Omental fat pad (tissue), 4 donors: Measurements from ENCODE around the gene BEGAIN. TPM values are rescaled to one million over a fixed set of nuclear protein-coding genes. Genes with fewer than 3 reads are reported as not detected.

Experiments
- ATAC-seq: fragments of 150-250 bp; one replicate; pipeline ENCODE4 v1.9.1; 2016; ENCODE audit warnings: mild to moderate bottlenecking, moderate library complexity; ENCODE audit not compliant: low FRiP score
- DNase-seq: peaks from one replicate; pipeline ENCODE4 v3.0.0-alpha.2; 2019; ENCODE audit warnings: low spot score
- CTCF ChIP-seq, 3 donors: fragments of 450-650 bp; IDR thresholded peaks; one replicate each; pipeline ENCODE4 v1.5.1; 2016 to 2017; ENCODE audit warnings: antibody characterized with exemption in 3 of 3, mild to moderate bottlenecking in 3 of 3, moderate library complexity in 2 of 3
- small RNA-seq: library from RNA; depleted of rRNA; stranded (forward); fragments of <200 nt; gene quantifications from one replicate; pipeline ENCODE3, GENCODE V24; 2016
- total RNA-seq, 4 donors: library from RNA; depleted of rRNA; stranded (reverse); fragments of >200 nt; gene quantifications; one replicate each; pipeline ENCODE4 v1.1.0, GENCODE V29; 2016

BEGAIN gene
- total RNA-seq, 4 donors from 2014 or later, result 1.0 to 8.6 (median 1.6) TPM

- DNase-seq, result no peak
Measured at GRCh38 chr14:100490252-100490651, 97.0 kb downstream of the BEGAIN start.

GRCh38 chr14:100488057-100488456, 99.2 kb downstream of the BEGAIN start:
- DNase-seq (no peak), ATAC-seq (no peak)
- no peak for TF ChIP-seq CTCF (IDR thresholded peaks at IDR 0.05)

More at GRCh38 chr14:100490252-100490651, 97.0 kb downstream of the BEGAIN start:
- ATAC-seq, result no peak
- no peak for TF ChIP-seq CTCF (IDR thresholded peaks at IDR 0.05)

- DNase-seq, result no peak
- ATAC-seq, result no peak
- no peak for TF ChIP-seq CTCF (IDR thresholded peaks at IDR 0.05)
Measured at GRCh38 chr14:100487304-100487703, 99.9 kb downstream of the BEGAIN start.

Small RNA genes within 50 kb of the gene (small RNA-seq; reads per million reads assigned to genes)
- gene RN7SKP92, result not detected

Other genes starting within 250 kb of the BEGAIN start
- 10 to 100 TPM in 3 of 4 donors, 1 to 10 TPM in 1; 8.6 to 11.2 (median 10.3) TPM for gene WDR25, start 210.9 kb downstream of the BEGAIN start, total RNA-seq
- gene DLK1, start 139.5 kb upstream of the BEGAIN start, total RNA-seq, result not detected
- 100 to 1,000 TPM in 3 of 4 donors, 10 to 100 TPM in 1; 34.9 to 169 (median 117) TPM for gene MEG3, start 238.7 kb upstream of the BEGAIN start, total RNA-seq